Neural cell (in vitro differentiated cells): ENCODE results near the gene SHMT1. TPM values are rescaled to one million over a fixed set of nuclear protein-coding genes. Genes with fewer than 3 reads are reported as not detected.

Experiments used
- H2AFZ ChIP-seq: fragments of 200-600, 300-800 bp; sonication (generic), shearing (Covaris generic); 2 replicates; pipeline ENCODE4 v1.6.0; 2014; ENCODE audit warnings: low read depth, mild to moderate bottlenecking, antibody characterized with exemption, low read length, moderate library complexity
- H3F3A ChIP-seq: fragments of 200-600 bp; shearing (Covaris generic); 2 replicates; pipeline ENCODE4 v1.6.1; 2016; ENCODE audit warnings: mild to moderate bottlenecking, moderate library complexity, mixed read lengths, antibody characterized with exemption, low read length; ENCODE audit not compliant: insufficient read depth, poor library complexity, severe bottlenecking
- H3K27ac ChIP-seq: fragments of 200-600, 300-800 bp; sonication (generic), shearing (Covaris generic); 2 replicates; pipeline ENCODE4 v1.5.1; 2014; ENCODE audit warnings: mild to moderate bottlenecking, low read length, moderate library complexity
- H3K27me3 ChIP-seq: fragments of 300-800, 200-600 bp; sonication (generic), shearing (Covaris generic); 2 replicates; pipeline ENCODE4 v1.6.0; 2014; ENCODE audit warnings: mild to moderate bottlenecking, low read depth, low read length, moderate library complexity; ENCODE audit not compliant: insufficient read depth
- H3K36me3 ChIP-seq: fragments of 300-800, 200-600 bp; sonication (generic), shearing (Covaris generic); 2 replicates; pipeline ENCODE4 v1.5.1; 2014; ENCODE audit warnings: mild to moderate bottlenecking, antibody characterized with exemption, low read length, moderate library complexity; ENCODE audit not compliant: insufficient read depth
- H3K4me2 ChIP-seq: fragments of 300-800, 200-600 bp; sonication (generic), shearing (Covaris generic); 2 replicates; pipeline ENCODE4 v1.6.0; 2014; ENCODE audit warnings: mild to moderate bottlenecking, low read length
- H3K4me3 ChIP-seq: fragments of 300-800, 200-600 bp; sonication (generic), shearing (Covaris generic); 2 replicates; pipeline ENCODE4 v1.5.1; 2014; ENCODE audit warnings: mild to moderate bottlenecking, low read length, moderate library complexity
- H3K79me2 ChIP-seq: fragments of 200-600 bp; shearing (Covaris generic); replicated peaks from 2 replicates; pipeline ENCODE4 v1.6.0; 2014; ENCODE audit warnings: mild to moderate bottlenecking, low read length, moderate library complexity; ENCODE audit not compliant: insufficient read depth
- H3K9ac ChIP-seq: fragments of 300-800, 200-600 bp; sonication (generic), shearing (Covaris generic); 2 replicates; pipeline ENCODE4 v1.6.1; 2016; ENCODE audit warnings: mild to moderate bottlenecking, low read length, mixed read lengths
- H3K9me2 ChIP-seq: fragments of 200-600 bp; shearing (Covaris generic); 2 replicates; pipeline ENCODE4 v1.6.1; 2016; ENCODE audit warnings: mild to moderate bottlenecking, low read length, mixed read lengths; ENCODE audit not compliant: insufficient read depth
- H3K9me3 ChIP-seq: fragments of 200-600, 300-800 bp; sonication (generic), shearing (Covaris generic); 2 replicates; pipeline ENCODE4 v1.6.1; 2016; ENCODE audit warnings: mild to moderate bottlenecking, mixed run types, low read length, moderate library complexity, mixed read lengths
- H4K20me1 ChIP-seq: fragments of 200-600 bp; shearing (Covaris generic); 2 replicates; pipeline ENCODE4 v1.6.1; 2016; ENCODE audit warnings: mild to moderate bottlenecking, mixed run types; ENCODE audit not compliant: insufficient read depth
- CTCF ChIP-seq: fragments of 450-650 bp; IDR thresholded peaks from 2 replicates; pipeline ENCODE4 v1.5.1; 2014; ENCODE audit warnings: antibody characterized with exemption, mild to moderate bottlenecking, moderate library complexity; ENCODE audit not compliant: poor library complexity, severe bottlenecking
- EP300 ChIP-seq: fragments of 450-650 bp; conservative IDR thresholded peaks from 2 replicates; pipeline ENCODE4 v1.6.1; 2014; ENCODE audit warnings: antibody characterized with exemption, mild to moderate bottlenecking, moderate library complexity; ENCODE audit not compliant: poor library complexity, severe bottlenecking
- EZH2 ChIP-seq: fragments of 200-600, 300-800 bp; shearing (Covaris generic), sonication (generic); IDR thresholded peaks from 2 replicates; pipeline ENCODE4 v1.6.1; 2014; ENCODE audit warnings: antibody characterized with exemption, low read length, borderline replicate concordance, mild to moderate bottlenecking; ENCODE audit not compliant: insufficient read depth, poor library complexity, severe bottlenecking
- MXI1 ChIP-seq: fragments of 450-650 bp; conservative IDR thresholded peaks from 2 replicates; pipeline ENCODE4 v1.6.1; 2014; ENCODE audit warnings: antibody characterized with exemption, mild to moderate bottlenecking; ENCODE audit not compliant: poor library complexity, severe bottlenecking
- POLR2AphosphoS5 ChIP-seq: IDR thresholded peaks from 2 replicates; pipeline ENCODE4 v1.6.1; 2012
- RAD21 ChIP-seq: fragments of 450-650 bp; conservative IDR thresholded peaks from 2 replicates; pipeline ENCODE4 v1.6.1; 2014; ENCODE audit warnings: antibody characterized with exemption, mild to moderate bottlenecking, moderate library complexity
- REST ChIP-seq: IDR thresholded peaks from 2 replicates; pipeline ENCODE4 v1.6.1; 2012; ENCODE audit warnings: borderline replicate concordance
- SMC3 ChIP-seq: fragments of 450-650 bp; conservative IDR thresholded peaks from 2 replicates; pipeline ENCODE4 v1.6.1; 2014; ENCODE audit warnings: antibody characterized with exemption, mild to moderate bottlenecking, moderate library complexity; ENCODE audit not compliant: poor library complexity
- TAF1 ChIP-seq: IDR thresholded peaks from 2 replicates; pipeline ENCODE4 v1.6.1; 2012; ENCODE audit warnings: low read depth
- polyA plus RNA-seq: library from polyadenylated mRNA; depleted of rRNA; stranded (reverse); fragments of >200 nt; gene quantifications from 2 replicates; pipeline ENCODE4 v1.2.3, GENCODE V29; 2014

The SHMT1 gene
- polyA plus RNA-seq, 1 donor from 2014 or later: 4.5 TPM

GRCh38 chr17:18280766-18281371 lies 82.5 kb downstream of the SHMT1 start:
- Histone ChIP-seq H2AFZ (no peak overlapping the region), H3K36me3 (no peaks in the 10 kb centered on the region), H3K79me2 (no peaks in the 10 kb centered on the region), H3K27ac (no peak overlapping the region), H3K9me2 (no peaks in the 10 kb centered on the region), H3K27me3 (no peaks in the 10 kb centered on the region), H3K9ac (no peak overlapping the region), H3K4me2 (no peak overlapping the region), H3K9me3 (no peaks in the 10 kb centered on the region), H3F3A (no peaks in the 10 kb centered on the region), H3K4me3 (no peak overlapping the region), H4K20me1 (no peaks in the 10 kb centered on the region)
- TF ChIP-seq EZH2: no peak
- TF ChIP-seq REST: no peak
- TF ChIP-seq TAF1: no peak
- no peak for TF ChIP-seq RAD21
- TF ChIP-seq MXI1: no peak
- TF ChIP-seq EP300: no peak
- no peak for TF ChIP-seq CTCF
- no peak for TF ChIP-seq POLR2AphosphoS5
- no peak for TF ChIP-seq SMC3

GRCh38 chr17:18280249-18280648 lies 83.1 kb downstream of the SHMT1 start:
- Histone ChIP-seq H3K9ac (no peak overlapping the region), H3K79me2 (no peaks in the 10 kb centered on the region), H3K27me3 (no peaks in the 10 kb centered on the region), H3F3A (no peaks in the 10 kb centered on the region), H3K27ac (no peak overlapping the region), H3K36me3 (no peaks in the 10 kb centered on the region), H3K4me2 (no peak overlapping the region), H2AFZ (no peak overlapping the region), H4K20me1 (no peaks in the 10 kb centered on the region), H3K9me2 (no peaks in the 10 kb centered on the region), H3K4me3 (no peak overlapping the region), H3K9me3 (no peaks in the 10 kb centered on the region)
- TF ChIP-seq MXI1: no peak
- TF ChIP-seq POLR2AphosphoS5: no peak
